ENCODE data around the gene OR2A14.

GRCh38 chr7:144148224-144148827 is 25.4 kb downstream of the OR2A14 start:
- no peak for TF ChIP-seq POLR2A (IDR thresholded peaks at IDR 0.05)
- TF ChIP-seq, protein P1, sequence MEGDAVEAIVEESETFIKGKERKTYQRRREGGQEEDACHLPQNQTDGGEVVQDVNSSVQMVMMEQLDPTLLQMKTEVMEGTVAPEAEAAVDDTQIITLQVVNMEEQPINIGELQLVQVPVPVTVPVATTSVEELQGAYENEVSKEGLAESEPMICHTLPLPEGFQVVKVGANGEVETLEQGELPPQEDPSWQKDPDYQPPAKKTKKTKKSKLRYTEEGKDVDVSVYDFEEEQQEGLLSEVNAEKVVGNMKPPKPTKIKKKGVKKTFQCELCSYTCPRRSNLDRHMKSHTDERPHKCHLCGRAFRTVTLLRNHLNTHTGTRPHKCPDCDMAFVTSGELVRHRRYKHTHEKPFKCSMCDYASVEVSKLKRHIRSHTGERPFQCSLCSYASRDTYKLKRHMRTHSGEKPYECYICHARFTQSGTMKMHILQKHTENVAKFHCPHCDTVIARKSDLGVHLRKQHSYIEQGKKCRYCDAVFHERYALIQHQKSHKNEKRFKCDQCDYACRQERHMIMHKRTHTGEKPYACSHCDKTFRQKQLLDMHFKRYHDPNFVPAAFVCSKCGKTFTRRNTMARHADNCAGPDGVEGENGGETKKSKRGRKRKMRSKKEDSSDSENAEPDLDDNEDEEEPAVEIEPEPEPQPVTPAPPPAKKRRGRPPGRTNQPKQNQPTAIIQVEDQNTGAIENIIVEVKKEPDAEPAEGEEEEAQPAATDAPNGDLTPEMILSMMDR (IDR thresholded peaks at IDR 0.05), result no peak

All from tibial nerve (tissue), 3 donors.